ENCODE measurements around the gene TCP1. TPM values are rescaled to one million over a fixed set of nuclear protein-coding genes. Genes with fewer than 3 reads are reported as not detected.

TCP1 gene
- total RNA-seq, result 371 and 375 TPM in 2 replicates

DNA sequence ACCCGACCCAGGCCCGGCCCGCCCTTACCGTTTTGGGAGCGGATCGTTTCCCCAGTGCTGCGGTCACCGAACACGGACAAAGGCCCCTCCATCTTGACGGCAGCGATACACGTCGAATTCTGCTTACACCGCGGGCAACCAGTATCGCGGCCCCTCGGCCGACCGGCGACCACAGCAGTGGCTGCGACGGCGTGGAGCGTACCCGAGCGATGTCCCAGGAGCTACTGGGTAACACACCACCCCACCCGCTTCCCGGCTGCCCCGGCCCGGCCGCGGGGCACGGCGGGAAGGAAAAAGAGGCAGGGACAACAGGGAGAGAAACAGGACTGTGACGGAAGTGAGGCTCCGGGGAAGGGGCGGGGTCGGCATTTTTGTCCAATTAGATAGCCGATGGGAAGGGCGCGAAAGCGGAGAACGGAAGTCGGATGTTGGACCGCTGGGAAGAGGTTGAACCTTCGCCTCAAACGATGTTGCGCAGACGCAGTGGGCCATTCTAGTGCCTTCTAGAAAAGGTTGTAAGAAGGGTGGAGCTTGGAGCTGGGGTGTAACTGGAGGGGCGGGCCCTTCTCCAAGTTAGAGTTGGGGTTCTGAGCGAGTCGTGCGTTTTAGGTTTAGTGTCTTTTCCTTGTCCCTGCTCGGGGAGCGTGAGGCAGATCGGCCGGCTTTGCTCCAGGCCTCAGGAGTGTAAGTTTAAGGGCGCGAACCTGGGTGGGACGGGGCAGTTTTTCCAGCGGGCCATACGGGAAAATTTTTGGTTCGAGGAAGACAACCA is at the start of gene TCP1:
Gene TCP1, minus strand, starts transcription at position 226 of the 772 bp plus-strand sequence. Its CDS starts 134 bp downstream, at position 92.

GRCh38 chr6:159800141-159800865 is 10.9 kb upstream of the TCP1 start, which contains the start of gene PNLDC1:
PNLDC1 (plus strand) TSS chr6:159800276; CDS start chr6:159800308, 32 bp downstream.

DNA sequence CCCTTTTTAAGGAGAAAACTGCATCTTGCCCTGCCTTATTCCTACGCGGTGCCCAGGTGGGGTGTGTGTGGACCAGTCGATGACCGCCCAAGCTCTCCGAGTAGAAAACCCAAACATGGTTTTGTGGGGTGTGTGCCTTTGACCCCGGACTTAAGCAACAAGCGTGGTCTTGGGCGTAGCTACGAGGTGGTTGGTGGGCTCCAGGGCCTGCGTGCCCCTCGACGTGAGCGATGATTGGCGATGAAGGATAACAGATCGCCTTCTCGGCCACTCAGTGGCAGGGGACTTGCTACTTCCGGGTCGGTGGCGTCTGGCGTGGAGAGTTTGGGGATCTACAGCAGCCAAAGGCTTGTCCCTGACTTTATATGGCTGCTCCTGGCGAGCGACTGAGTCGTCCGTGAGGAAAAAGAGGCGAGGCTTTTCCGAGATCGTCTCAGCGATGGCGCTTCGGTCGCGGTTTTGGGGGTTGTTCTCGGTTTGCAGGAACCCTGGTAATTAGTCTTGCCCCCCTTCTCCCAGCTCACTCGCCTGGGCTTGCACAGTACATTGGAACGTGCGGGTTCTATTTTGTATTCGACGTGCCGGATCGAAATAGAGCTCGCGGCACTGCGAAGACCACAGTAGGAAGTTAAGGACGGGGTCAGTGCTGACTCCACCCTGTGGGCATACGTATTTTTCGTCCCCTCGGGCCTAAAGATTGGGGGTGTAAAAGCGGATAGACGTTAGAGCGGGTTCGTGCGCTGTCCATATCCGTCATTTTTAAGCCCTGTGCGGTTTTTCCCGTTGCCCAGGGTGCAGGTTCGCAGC is 950 bp upstream of the TCP1 start, which contains the start of gene MRPL18:
Gene MRPL18, plus strand, starts transcription at position 319 of the 807 bp plus-strand sequence. Its CDS starts 121 bp downstream, at position 440.

DNA sequence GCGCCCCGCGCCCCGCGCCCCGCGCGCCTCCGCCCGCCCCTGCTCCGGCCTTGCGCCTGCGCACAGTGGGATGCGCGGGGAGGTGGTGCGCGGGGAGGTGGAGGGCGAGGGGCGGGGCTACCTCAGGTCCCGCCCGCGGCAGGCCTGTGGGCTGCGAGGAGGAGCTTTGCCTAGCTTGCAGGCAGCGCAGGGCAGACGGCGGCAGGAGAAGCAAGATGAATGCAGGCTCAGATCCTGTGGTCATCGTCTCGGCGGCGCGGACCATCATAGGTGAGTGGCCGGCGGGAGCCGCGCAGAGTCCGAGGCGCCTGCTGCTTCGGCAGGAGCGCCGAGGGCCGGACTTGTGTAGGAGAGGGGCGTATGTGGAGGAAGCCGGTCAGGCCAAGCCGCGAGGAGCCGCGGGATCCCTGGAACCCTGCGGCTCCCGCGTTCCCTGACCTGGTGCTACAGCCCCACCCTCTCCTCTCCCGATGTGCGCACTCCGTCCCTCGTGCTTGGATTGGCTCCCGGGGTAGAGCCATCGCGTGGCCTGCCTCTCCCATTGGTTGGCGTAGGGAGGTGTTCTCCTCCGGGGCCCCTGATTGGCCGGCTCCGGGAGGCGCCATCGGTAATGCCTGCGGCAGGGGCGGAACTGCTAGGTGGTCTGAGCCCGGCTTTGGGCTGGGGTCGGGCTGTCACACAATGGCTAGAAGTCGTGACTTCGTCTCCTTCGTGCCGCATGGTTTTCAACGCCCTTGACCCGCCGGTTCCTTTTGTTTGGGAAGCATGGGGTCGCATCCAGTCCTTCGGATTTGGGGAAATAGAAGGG is 27.3 kb downstream of the TCP1 start, which contains the start of gene ACAT2:
Gene ACAT2, plus strand, starts transcription at position 173 of the 808 bp plus-strand sequence. Its CDS starts 43 bp downstream, at position 216.

Other genes starting within 250 kb of the TCP1 start
- 125 and 171 TPM in 2 replicates for gene SOD2, start 96.4 kb downstream of the TCP1 start, total RNA-seq
- 76.1 and 83.8 TPM in 2 replicates for gene WTAP, start 62.1 kb downstream of the TCP1 start, total RNA-seq
- 12.9 and 37.0 TPM in 2 replicates for gene ACAT2, start 27.6 kb downstream of the TCP1 start, total RNA-seq
- 64.9 and 89.7 TPM in 2 replicates for gene MRPL18, start 865 bp upstream of the TCP1 start, total RNA-seq
- 0.09 TPM in 1 of 2 replicates, not detected in the other for gene PNLDC1, start 10.7 kb upstream of the TCP1 start, total RNA-seq
- gene MAS1, start 101.4 kb upstream of the TCP1 start, total RNA-seq, result not detected in 2 replicates
- 56.5 and 105 TPM in 2 replicates for gene IGF2R, start 179.5 kb upstream of the TCP1 start, total RNA-seq